HFFc6 (cell line): ENCODE results near the gene P2RX3. TPM values are rescaled to one million over a fixed set of nuclear protein-coding genes. Genes with fewer than 3 reads are reported as not detected.

Experiments
- DNase-seq: peaks from one replicate; pipeline ENCODE4 v3.0.0-alpha.2; 2018
- H3K27ac Mint-ChIP-seq: 2 replicates; pipeline ENCODE4 v1.8.0; 2020; ENCODE audit warnings: mild to moderate bottlenecking, mixed read lengths
- H3K27me3 Mint-ChIP-seq: 2 replicates; pipeline ENCODE4 v1.8.0; 2021; ENCODE audit warnings: mild to moderate bottlenecking, moderate library complexity, mixed read lengths; ENCODE audit not compliant: insufficient read depth
- H3K36me3 Mint-ChIP-seq: 2 replicates; pipeline ENCODE4 v1.8.0; 2021; ENCODE audit warnings: low read depth, mixed read lengths
- H3K4me1 Mint-ChIP-seq: 2 replicates; pipeline ENCODE4 v1.8.0; 2020; ENCODE audit warnings: low read depth, mixed read lengths
- H3K4me3 Mint-ChIP-seq: 2 replicates; pipeline ENCODE4 v1.8.0; 2020; ENCODE audit warnings: mild to moderate bottlenecking, moderate library complexity, mixed read lengths
- H3K9me3 Mint-ChIP-seq: 2 replicates; pipeline ENCODE4 v1.8.0; 2020; ENCODE audit warnings: mild to moderate bottlenecking, mixed read lengths
- total RNA-seq, 6 experiments: library from RNA; stranded (reverse); fragmentation: NEBNext Ultra II Directional; extraction: Animal tissue kit (Norgen Biotek cat#: 25700); gene quantifications; 2 replicates in 1 of 6; 3 replicates in 5 of 6; pipeline ENCODE4 v1.2.3, GENCODE V29; 2021
- TF ChIP-seq, protein P1 (sequence below): fragments of 200-600 bp; sonication (generic); IDR thresholded peaks from 2 replicates; pipeline ENCODE4 v1.5.0; 2021; ENCODE audit warnings: antibody characterized with exemption, mild to moderate bottlenecking

Gene P2RX3
- total RNA-seq, 6 experiments from 2014 or later: not detected

DNA sequence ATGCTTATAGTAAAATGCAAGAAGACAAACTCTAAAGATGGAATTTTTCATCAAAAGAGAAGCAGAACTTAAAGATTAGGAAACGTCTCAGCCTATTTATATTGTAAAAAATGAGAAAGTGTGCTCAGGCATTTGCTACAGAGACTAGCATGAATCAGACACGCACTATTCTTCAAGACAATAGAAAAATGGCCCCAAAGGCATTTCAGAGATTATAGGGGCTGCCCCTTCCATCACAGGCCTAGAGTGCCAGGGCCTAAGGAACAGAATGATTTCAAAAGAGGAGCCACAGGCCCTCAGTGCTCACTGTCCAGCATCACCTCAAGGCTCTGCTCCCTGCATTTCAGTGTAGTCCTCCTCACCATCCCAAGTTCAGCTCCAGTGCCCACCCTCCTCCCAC, 40.9 kb upstream of the P2RX3 start:
- DNase-seq: no peak
- peaks cover 58% of the 10 kb centered on the region for H3K36me3 Mint-ChIP-seq
- peaks cover 3% of the 10 kb centered on the region for H3K27me3 Mint-ChIP-seq
- H3K4me1 Mint-ChIP-seq: peaks cover 39% of the 10 kb centered on the region
- H3K27ac Mint-ChIP-seq: no peak overlapping the region
- no peak overlapping the region for H3K4me3 Mint-ChIP-seq
- TF ChIP-seq, protein P1, sequence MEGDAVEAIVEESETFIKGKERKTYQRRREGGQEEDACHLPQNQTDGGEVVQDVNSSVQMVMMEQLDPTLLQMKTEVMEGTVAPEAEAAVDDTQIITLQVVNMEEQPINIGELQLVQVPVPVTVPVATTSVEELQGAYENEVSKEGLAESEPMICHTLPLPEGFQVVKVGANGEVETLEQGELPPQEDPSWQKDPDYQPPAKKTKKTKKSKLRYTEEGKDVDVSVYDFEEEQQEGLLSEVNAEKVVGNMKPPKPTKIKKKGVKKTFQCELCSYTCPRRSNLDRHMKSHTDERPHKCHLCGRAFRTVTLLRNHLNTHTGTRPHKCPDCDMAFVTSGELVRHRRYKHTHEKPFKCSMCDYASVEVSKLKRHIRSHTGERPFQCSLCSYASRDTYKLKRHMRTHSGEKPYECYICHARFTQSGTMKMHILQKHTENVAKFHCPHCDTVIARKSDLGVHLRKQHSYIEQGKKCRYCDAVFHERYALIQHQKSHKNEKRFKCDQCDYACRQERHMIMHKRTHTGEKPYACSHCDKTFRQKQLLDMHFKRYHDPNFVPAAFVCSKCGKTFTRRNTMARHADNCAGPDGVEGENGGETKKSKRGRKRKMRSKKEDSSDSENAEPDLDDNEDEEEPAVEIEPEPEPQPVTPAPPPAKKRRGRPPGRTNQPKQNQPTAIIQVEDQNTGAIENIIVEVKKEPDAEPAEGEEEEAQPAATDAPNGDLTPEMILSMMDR: no peak
- H3K9me3 Mint-ChIP-seq: no peaks in the 10 kb centered on the region

DNA sequence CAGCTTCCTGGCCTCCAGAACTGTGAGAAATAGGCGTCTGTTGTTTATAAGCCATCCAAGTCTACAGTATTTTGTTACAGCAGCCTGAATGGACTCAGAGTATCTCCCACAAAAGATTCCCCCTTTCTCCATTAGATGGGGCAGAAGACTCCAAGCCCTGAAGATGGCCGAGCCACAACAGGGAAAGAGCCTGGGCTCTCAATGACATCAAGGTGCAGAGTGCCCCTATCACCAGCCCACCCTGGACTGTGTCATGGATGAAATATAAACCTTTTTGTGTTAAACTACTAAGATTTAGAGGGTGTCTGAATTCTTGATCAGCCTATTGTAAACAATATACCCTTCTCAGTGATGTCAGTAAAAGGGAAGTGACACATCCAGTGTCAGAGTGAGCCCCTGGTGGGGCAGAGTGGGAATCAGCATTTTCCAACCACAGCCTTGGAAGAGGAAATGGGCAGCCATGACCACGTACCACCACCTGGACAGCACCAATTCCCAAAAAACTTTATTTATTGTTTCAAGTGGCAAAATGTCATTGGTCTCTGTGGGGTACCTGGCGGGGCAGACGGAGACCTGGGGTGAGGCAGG, 38.9 kb upstream of the P2RX3 start:
- Mint-ChIP-seq H3K4me3 (no peak overlapping the region), H3K27ac (no peak overlapping the region), H3K27me3 (peaks cover 3% of the 10 kb centered on the region), H3K9me3 (no peaks in the 10 kb centered on the region), H3K36me3 (peaks cover 73% of the 10 kb centered on the region), H3K4me1 (peaks cover 37% of the 10 kb centered on the region)
- no peak for DNase-seq
- TF ChIP-seq, protein P1: no peak

DNA sequence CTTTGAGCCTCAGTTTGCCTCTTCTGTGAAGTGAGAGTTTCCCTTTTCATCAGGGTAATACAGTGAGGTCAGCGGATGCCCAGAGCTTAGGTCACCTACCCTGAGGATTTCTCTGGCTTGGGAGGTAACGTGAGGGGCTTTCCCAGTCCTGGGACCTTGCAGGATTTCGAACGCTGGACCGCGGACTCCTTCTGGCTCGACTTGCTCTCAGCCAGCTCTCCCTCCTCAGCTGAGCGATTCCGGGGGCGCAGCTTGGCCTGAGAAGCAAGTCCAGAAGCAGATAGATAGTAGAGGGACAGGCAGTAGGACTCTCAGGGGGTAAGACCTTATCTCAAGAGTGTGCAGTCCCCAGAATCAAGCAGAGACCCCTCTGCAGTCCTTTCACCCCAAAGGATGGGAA, 37.4 kb upstream of the P2RX3 start:
- Mint-ChIP-seq H3K4me1 (peaks cover 36% of the 10 kb centered on the region), H3K27ac (no peak overlapping the region), H3K4me3 (no peak overlapping the region), H3K9me3 (no peaks in the 10 kb centered on the region), H3K36me3 (peaks cover 74% of the 10 kb centered on the region), H3K27me3 (peaks cover 3% of the 10 kb centered on the region)
- TF ChIP-seq, protein P1: no peak
- no peak for DNase-seq

DNA sequence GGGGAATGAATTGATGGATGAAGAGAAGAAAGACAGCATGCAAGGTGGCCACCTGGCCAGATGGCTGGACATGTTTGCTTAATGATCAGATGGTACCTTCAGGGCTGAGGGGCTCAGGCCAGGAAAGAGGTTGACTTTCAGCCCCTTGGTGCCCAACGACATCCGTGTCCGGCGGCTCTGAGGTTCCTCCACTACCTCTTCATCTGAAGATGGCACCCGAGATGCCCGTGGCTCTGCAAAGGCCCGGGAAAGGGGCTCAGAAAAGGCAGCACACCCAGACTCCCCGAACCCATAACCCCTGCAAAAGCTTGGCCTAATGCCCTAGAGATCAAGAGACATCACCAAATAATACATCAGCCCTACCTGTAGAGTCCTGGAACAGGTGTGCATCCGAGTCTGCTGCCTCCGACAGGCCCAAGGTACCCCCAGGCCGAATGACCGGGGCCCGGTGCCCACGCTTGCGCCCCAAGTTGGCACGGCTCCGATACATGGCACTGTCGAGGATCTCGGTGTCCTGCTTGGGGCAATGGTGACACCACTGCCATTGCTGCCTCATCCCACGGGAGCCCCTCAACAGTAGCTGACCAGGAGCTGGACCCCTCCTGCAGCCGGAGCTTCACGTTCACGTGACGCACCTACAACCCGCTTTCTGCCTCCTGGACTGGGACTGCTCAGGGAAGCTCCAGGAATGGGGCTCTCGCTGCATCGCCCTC, 36.3 kb upstream of the P2RX3 start:
- TF ChIP-seq, protein P1: no peak

DNA sequence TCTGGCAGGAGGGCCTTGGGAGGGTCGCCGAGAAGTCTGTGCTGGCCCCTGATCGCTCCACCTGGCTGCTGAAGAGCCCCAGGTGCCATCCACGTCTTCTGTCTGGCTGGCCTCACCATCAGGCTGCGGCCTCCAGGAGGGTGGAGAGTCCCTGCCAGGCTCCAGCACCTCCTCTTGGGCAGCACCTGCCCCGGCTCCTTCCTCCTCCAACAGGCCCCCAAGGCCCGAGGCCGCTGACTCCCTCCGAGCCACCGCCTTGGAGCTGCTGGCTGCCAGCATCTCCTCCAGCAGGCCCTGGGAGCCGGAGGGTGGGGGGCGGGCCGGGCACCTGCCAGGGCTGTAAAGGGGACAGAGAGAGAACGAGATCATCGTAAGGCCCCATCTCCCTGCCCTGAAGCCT, 35.7 kb upstream of the P2RX3 start:
- DNase-seq: no peak
- Mint-ChIP-seq H3K27me3 (peaks cover 5% of the 10 kb centered on the region), H3K4me3 (no peak overlapping the region), H3K9me3 (no peaks in the 10 kb centered on the region), H3K4me1 (peaks cover 37% of the 10 kb centered on the region), H3K27ac (no peak overlapping the region), H3K36me3 (peaks cover 63% of the 10 kb centered on the region)
- TF ChIP-seq, protein P1: no peak

More for the DNA sequence above, 36.3 kb upstream of the P2RX3 start:
- H3K9me3 Mint-ChIP-seq: no peaks in the 10 kb centered on the region
- no peak for DNase-seq
- peaks cover 68% of the 10 kb centered on the region for H3K36me3 Mint-ChIP-seq
- no peak overlapping the region for H3K4me3 Mint-ChIP-seq
- no peak overlapping the region; the same call in 1 of the 2 replicates for H3K27ac Mint-ChIP-seq
- peaks cover 31% of the 10 kb centered on the region for H3K4me1 Mint-ChIP-seq
- H3K27me3 Mint-ChIP-seq: peaks cover 5% of the 10 kb centered on the region
